HG03280 (cell line): Measurements from ENCODE around the gene CNIH1.
"Not testable (repeated sequence)": the region's sequence is repeated elsewhere in the genome, so short reads cannot be mapped to it uniquely, and the experiment has no call there.

Experiments
- ATAC-seq: cut with Tn5 transposase; IDR thresholded peaks from one replicate; pipeline ENCODE4 v1.9.1; 2021; ENCODE audit warnings: mild to moderate bottlenecking, moderate library complexity; ENCODE audit not compliant: unreplicated experiment

Gene CNIH1

DNA sequence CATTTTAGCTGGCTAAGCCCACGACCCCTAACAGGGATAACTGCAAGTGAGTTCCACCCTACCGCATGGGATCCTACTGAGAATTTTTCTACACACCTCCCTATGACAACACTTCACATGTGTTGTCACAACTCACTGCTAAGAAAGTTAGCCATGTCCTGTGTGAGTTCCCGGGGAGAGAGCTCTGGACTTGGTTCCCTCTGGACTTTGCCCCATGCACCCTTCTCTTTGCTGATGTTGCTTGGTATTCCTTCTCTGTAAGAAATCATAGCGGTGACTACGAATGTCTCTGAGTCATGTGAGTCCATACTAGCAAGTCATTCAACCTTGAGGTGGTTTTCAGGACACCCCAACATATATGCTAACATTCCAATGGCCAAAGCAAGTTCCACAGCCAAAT, 53.8 kb downstream of the CNIH1 start:
- ATAC-seq = no peak

DNA sequence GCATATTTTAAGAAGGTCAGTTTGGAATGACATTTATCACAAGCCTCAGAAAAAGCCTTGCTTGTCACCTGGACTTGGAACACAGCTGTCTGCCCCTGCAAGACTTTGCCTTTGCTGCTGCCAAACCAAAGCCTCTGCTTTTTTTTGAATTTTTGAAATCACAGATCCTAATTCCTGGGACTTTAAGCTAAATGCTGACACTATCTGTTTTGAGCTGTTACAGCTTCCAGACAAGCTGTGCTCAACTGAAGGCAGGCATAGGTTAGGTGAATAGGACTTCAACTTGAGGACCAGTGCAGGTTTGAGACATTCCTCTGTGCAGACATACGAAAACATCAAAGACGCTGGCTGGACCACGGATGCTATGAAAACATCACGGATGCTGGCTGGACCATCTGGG, 55.6 kb downstream of the CNIH1 start:
- ATAC-seq = no peak

DNA sequence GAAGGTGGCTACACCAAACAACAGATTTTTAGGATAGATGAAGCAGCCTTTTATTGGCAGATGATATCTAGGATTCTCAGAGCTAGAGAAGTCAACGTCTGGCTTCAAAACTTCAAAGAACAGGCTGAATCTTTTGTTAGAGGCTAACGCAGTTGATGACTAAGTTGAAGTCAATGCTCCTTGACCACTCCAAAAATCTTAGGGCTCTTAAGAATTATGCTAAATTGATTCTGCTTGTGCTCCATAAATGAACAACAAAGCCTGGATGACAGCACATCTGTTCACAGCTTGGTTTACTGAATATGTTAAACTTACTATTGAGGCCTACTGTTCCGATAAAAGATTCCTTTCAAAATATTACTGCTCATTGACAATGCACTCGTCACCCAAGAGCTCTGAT, 57.3 kb downstream of the CNIH1 start:
- ATAC-seq = no peak

DNA sequence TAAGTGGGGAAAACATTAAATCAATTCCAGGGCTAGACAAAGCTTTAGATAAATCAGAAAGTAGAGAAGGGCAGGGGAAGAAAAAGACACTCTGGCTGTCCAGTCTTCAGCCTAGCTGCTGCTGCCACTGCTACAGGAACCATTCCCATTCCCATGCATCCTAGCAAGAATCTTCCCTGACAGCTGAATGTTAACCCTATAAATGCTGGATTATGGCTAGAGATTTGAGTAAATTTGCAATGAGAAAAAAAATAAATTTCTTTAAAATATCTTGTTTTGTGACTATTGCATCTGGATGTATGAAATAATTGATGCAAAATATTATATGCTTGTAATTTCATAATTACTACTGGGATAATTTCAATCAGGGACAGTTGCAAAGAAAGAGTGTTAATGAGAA, 59.4 kb downstream of the CNIH1 start:
- ATAC-seq = no peak

DNA sequence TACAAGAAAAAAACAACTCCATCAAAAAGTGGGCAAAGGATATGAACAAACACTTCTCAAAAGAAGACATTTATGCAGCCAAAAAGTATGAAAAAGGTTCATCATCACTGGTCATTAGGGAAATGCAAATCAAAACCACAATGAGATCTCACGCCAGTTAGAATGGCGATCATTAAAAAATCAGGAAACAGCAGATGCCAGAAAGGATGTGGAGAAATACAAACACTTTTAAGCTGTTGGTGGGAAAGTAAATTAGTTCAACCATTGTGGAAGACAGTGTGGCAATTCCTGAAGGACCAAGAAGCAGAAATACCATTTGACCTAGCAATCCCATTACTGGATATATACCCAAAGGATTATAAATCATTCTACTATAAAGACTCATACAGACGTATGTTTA, 60.6 kb downstream of the CNIH1 start:
- ATAC-seq = not testable (repeated sequence)

DNA sequence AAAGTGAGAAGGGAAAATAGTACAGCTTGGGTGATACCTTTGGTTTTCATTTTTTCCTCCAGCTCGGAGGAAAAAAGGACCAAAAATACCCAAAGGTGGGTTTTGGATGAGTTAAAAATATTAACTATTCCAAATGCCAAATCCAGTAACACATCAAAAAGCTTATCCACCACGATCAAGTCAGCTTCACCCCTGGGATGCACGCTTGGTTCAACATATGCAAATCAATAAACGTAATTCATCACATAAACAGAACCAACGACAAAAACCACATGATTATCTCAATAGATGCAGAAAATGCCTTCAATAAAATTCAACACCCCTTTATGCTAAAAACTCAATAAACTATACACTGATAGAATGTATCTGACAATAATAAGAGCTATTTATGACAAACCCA, 62.3 kb downstream of the CNIH1 start:
- ATAC-seq = not testable (repeated sequence)

DNA sequence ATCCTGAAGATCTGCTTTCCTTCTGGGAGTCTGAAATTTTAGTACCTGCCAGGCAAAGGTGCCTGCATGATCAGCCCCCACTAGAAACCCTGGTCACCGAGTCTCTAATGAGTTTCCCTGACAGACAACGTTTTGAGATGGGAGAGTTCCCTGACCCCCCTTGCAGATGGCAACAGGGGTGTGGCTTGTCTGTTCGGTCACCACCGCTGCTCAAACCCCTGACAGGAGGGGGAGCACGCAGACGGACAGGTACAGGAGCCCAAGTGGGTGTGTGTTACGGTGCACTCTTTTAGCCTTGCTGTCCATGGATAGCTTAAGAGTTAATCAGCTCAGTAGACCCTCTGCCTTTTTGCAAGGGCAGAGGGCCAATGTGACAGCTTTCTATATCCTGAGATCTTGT, 63.7 kb downstream of the CNIH1 start:
- no peak for ATAC-seq

DNA sequence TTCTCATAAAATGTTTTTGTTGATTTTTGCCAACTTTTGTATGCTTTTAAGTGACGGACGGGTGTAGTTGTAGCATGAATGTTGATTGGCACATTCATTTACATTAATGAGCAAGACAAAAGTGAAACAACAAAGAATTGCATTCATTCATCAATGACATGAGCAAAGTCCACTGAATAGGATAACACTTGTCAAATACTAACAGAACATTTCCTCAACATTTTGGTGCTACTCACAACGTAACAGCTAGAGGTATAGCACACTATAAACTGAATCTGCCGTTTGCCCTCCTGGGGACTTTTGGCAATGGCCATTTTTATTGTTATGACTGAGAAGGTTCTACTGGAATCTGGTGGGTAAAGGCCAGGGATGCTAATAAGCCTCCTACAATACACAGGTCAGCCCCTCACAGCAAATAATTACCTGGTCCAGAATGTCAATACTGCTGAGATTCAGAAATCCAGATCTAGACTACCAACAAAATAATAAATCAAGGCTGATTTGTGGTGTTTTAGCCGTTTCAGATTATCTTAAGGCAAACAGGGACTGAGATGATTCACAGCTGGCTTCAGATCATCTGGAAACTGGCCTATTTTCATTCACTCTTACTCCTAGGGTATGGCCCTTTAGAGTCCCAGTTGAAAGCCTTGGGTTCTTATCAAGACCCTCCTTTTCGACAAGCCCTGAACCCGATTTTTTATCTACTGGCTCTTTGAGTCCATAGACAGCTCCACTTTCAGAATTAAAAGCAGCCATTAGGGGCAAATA, 66.9 kb downstream of the CNIH1 start:
- ATAC-seq = no peak
